Measurements from ENCODE around the gene TTLL1. TPM values are rescaled to one million over a fixed set of nuclear protein-coding genes. Genes with fewer than 3 reads are reported as not detected.
"Not testable (repeated sequence)": the region's sequence is repeated elsewhere in the genome, so short reads cannot be mapped to it uniquely, and the experiment has no call there.

TTLL1 gene
- total RNA-seq, 1 donor from 2014 or later = 5.3 TPM

DNA sequence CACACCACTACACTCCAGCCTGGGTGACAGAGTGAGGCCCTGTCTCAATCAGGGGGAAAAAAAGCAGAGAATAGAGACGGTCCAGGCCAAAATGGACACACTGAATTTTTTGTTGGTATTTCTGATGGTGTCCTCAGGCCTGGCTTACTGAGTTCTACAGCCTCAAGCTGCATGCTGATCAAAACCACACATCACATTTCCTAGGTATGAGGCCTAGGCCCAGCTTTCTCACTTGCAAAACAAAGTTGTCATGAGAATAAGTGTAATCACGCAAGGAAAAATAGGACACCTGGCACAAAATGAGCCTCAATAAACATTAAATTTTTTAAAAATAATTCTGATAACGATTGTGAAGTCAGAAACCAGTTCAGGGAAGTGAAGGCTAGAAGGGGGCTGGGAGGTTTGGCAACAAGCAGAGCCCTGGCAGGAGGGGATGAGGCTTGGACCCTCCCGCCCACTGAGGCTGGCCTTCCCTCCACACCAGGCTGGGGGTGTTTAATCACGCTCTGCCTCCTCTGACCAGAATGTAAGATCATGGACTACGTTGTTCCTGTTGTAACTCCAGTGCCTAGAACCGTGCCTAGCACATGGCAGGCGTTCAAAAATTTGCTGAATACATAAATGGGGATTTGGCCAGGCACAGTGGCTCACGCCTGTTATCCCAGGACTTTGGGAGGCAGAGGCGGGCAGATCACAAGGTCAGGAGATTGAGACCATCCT lies 92.4 kb downstream of the TTLL1 start:
- intact Hi-C loops (cut with micrococcal nuclease) = no loop called here

DNA sequence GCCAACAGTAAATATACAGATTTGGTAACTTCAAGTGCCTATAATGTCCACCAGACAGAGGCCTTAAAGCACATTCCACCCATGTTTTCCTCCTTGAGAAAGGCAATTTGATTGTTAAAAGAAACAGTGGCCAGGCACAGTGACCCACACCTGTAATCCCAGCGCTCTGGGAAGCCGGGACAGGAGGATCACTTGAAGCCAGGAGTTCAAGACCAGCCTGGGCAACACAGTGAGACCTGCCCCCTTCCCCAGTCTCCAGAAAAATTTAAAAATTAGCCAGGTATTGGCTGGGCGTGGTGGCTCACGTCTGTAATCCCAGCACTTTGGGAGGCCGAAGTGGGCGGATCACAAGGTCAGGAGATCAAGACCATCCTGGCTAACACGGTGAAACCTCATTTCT lies 93.5 kb downstream of the TTLL1 start:
- intact Hi-C loops (cut with micrococcal nuclease) = not testable (repeated sequence)

DNA sequence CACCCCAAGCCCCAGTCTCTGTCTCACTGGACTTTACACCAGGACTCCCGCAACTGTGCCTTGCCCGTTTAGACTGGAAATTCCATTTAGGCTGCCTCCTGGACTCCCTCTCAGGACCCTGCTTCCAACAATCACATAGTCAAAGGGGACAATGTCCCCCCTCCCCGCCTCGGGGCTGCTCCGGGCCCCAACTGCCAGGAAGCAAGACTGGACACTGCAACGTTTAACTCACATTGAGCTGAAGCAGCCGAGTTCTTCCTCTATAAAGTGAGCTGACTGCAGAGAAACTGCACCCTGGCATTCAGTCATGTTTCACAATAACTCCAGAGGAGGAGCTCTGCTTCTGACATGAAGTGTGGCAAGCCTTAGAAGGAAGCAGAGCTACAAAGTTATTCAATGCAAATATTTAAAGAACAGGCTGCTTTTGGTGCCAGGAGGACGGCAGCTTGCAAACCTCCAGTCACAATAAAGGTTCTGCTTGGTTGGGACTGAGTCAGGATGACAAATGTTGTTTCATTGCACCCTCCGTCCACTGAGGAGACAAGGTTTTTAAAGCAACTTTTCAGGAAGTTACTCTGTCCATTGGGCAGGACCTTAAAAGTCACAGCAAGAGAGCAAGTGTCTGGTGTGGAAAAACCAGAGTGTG lies 94.2 kb downstream of the TTLL1 start:
- intact Hi-C loops (cut with micrococcal nuclease) = no loop called here

DNA sequence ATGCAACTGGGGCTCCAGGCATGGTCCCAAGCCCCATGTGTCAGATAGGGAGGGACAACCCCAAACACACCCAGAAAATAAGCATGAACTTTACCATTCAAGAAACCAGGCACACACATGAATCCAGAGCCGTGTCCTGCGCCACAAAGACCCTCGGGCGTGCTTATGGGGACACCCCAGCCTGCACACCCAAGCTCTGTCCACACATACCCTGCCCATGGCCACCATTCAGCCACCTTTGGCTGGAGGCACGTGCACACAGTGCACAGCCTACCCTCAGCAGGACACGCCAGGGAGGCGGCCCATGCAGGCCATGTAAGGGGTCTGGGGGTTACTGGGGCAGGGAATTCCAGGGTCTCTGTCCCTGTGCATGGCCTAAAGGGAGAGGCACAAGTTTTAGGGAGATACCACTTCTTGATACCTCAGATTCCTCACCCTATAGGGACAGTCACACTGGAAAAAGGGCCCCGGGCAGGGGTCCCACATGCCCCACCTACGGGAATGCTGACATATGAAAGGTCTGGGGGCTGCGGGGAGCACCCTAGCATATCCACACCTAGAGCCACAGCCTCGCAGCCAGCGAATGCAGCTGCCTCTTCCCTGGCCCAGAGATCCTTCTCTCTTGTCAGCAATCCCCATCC lies 94.8 kb downstream of the TTLL1 start:
- intact Hi-C loops (cut with micrococcal nuclease) = no loop called here

DNA sequence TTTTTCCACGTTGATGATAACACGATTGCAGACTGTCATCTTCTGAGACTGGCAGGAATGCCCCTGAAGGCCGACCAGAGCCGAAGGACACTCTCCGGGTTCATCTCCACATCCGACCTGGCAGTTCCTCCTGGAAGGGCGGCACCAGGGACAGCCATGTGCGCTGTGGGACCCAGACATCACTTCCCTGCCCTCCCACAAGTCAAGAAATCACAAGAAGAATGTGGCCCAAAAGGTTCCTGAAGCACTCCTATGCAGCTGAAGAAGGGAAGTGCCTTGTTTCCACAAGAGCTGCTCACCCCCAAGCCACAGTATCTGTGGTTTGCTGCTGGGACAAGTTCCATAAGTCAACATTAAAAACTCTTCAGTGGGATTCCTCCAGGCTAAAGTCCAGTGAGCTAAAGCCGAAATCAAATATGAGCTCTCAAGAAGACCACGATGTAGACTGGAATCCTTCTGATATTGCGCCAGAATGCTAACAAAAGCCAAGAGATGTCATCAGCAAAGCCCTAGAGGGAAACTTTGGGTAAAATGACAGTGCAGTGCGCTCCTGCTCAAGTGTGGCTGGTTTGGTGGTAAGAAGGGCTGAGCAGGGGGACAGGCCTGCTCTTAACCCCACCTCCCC lies 95.4 kb downstream of the TTLL1 start:
- intact Hi-C loops (cut with micrococcal nuclease) = no loop called here

DNA sequence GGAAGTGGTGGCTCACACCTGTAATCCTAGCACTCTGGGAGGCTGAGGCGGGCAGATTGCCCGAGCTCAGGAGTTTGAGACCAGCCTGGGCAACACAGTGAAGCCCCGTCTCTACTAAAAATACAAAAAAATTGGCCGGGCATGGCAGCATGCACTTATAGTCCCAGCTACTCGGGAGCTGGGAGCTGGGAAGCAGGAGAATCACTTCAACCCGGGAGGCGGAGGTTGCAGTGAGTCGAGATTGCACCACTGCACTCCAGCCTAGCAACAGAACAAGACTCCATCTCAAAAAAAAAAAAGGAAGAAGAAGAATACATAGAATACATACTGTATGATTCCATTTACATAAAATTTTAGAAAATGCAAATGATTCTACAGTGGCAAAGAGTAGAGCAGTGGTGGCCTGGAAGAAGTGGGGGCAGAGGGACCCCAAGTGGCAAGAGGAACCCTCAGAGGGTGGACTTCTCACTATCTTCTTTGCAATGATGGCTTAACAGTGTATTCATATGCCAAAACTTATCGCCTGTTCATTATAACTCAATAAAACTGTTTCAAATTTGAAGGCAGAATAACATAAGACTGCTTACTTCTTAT lies 96.2 kb downstream of the TTLL1 start:
- intact Hi-C loops (cut with micrococcal nuclease) = no loop called here

DNA sequence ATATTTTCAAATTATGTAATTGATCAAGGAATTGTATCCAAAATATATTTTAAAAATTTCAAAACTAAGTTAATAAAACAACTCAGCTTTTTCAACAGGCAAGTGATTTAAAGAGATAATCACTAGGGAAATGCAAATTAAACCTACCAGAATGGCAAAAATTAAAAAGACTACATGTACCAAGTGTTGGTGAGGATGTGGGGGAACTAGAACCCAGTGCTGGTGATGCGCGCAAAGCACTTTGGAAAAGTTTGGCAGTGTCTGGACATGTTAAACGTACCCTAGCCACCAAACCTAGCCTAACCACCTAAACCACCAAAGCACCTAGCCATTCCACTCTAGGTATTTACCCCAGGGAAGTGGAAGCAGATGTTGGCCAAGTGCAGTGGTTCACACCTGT lies 97.1 kb downstream of the TTLL1 start:
- intact Hi-C loops (cut with micrococcal nuclease) = no loop called here

DNA sequence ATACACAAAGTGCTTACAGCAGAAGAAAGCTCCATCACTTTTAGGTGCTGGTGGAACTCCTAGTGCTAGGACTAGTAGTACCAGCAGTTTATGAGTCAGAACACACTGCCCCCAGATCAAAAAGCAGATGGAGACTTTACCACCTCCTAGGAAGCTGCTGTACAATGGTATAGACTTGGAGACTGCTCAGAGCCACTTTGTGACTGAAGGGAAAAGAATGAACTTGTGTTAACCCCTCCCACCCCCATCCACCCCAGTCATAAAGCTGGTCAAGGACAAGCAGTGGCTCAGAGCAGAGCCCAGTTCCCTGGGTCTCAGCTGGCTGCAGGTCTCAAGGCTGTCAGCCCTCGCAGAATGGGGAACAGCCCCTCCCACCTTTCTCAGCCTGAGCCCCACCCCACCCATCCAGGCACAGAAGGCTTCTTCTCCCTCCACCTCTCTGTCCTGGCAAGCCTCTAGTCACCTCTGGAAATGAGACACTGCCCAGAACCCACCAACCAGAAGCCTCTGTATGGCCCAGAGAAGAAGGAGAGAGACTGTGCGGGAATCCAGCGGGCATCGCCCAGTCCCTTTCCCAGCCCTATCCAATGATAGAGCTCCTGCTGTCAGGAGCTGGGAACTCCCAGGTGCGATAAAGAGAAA lies 98.1 kb downstream of the TTLL1 start:
- intact Hi-C loops (cut with micrococcal nuclease) = no loop called here

DNA sequence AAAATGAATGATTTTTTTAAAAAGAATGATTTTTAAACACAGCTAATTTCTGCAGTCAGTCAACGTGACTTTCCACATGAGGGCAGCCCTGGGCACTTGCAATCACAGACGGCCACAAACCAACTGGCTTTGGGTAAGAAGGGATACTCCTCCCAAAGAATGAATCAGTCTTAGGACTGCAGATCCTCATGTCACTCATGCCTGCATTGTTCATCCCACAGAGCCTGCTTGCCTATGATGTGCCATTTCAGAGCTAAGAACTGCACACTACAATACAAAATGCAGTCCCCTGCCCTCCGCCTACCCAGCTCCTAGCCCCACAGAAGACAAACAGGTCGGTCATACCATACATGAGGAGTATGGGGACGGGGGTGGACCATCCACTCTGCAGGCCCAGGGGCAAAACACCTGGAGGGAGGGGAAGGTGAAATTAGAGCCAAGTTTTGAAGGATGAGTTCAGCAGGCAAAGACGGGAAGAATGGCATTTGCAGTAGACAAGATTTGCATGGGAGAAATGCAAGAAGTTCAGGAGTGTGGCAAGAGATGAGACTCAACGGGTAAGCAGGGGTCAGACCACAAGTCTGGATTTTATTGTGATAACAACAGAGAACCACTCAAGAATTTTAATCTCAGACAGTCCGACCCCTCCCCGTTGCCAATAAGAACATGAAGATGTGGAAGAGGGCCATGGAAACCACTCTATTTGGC lies 98.9 kb downstream of the TTLL1 start:
- intact Hi-C loops (cut with micrococcal nuclease) = no loop called here

Other genes starting within 250 kb of the TTLL1 start
- 38.5 and 43.8 TPM in 2 replicates for gene ARFGAP3, start 232.1 kb downstream of the TTLL1 start, total RNA-seq
- gene PACSIN2, start 74.2 kb downstream of the TTLL1 start, total RNA-seq = 28.7 and 30.0 TPM in 2 replicates
- 0.29 and 0.51 TPM in 2 replicates for gene BIK, start 21.4 kb upstream of the TTLL1 start, total RNA-seq
- gene MCAT, start 54.0 kb upstream of the TTLL1 start, total RNA-seq = 10.7 and 14.0 TPM in 2 replicates
- gene TSPO, start 62.2 kb upstream of the TTLL1 start, total RNA-seq = 93.2 and 103 TPM in 2 replicates
- 41.1 and 42.2 TPM in 2 replicates for gene TTLL12, start 97.7 kb upstream of the TTLL1 start, total RNA-seq